GM21528 (cell line): Measurements from ENCODE around the gene TMEM140.
"Not testable (repeated sequence)": the region's sequence is repeated elsewhere in the genome, so short reads cannot be mapped to it uniquely, and the experiment has no call there.

Source experiments
- ATAC-seq: cut with Tn5 transposase; IDR thresholded peaks from one replicate; pipeline ENCODE4 v1.9.1; 2021; ENCODE audit warnings: mild to moderate bottlenecking, moderate library complexity; ENCODE audit not compliant: unreplicated experiment, low FRiP score

Gene TMEM140

GRCh38 chr7:135171581-135172291, 23.9 kb downstream of the TMEM140 start:
- ATAC-seq, result not testable (repeated sequence)

GRCh38 chr7:135173916-135174315, 26.0 kb downstream of the TMEM140 start:
- not testable (repeated sequence) for ATAC-seq

GRCh38 chr7:135174941-135175340, 27.1 kb downstream of the TMEM140 start:
- no peak for ATAC-seq

- ATAC-seq, result no peak
Observed at GRCh38 chr7:135175931-135176330, 28.1 kb downstream of the TMEM140 start.

GRCh38 chr7:135177028-135177696, 29.3 kb downstream of the TMEM140 start:
- no peak for ATAC-seq

GRCh38 chr7:135178364-135178763, 30.5 kb downstream of the TMEM140 start:
- ATAC-seq, result no peak

GRCh38 chr7:135179321-135179925, 31.6 kb downstream of the TMEM140 start:
- ATAC-seq, result no peak

GRCh38 chr7:135180122-135180521, 32.2 kb downstream of the TMEM140 start:
- ATAC-seq, result no peak

- no peak for ATAC-seq
Observed at GRCh38 chr7:135181261-135181928, 33.5 kb downstream of the TMEM140 start.

GRCh38 chr7:135181929-135182678, 34.2 kb downstream of the TMEM140 start:
- ATAC-seq, result no peak

GRCh38 chr7:135183478-135183877, 35.6 kb downstream of the TMEM140 start:
- ATAC-seq, result no peak

GRCh38 chr7:135184254-135184841, 36.5 kb downstream of the TMEM140 start:
- no peak for ATAC-seq

- no peak for ATAC-seq
Observed at GRCh38 chr7:135185471-135186260, 37.8 kb downstream of the TMEM140 start.

GRCh38 chr7:135186261-135186540, 38.3 kb downstream of the TMEM140 start:
- no peak for ATAC-seq

GRCh38 chr7:135186841-135187253, 39.0 kb downstream of the TMEM140 start:
- ATAC-seq, result no peak

GRCh38 chr7:135188298-135188984, 40.6 kb downstream of the TMEM140 start:
- no peak for ATAC-seq

GRCh38 chr7:135189221-135189662, 41.4 kb downstream of the TMEM140 start:
- ATAC-seq, result no peak

GRCh38 chr7:135189961-135190360, 42.1 kb downstream of the TMEM140 start:
- no peak for ATAC-seq

- no peak for ATAC-seq
Observed at GRCh38 chr7:135190703-135191102, 42.8 kb downstream of the TMEM140 start.
